NCI-H2171 (cell line): ENCODE measurements around the gene SGCB.

ENCODE experiments used
- DNase-seq: peaks from one replicate; lab custom pipeline; 2025; lab: John Stamatoyannopoulos, UW

Gene SGCB

GRCh38 chr4:52019936-52020657, 18.0 kb downstream of the SGCB start, which contains the start of gene LRRC66:
LRRC66 (minus strand) TSS chr4:52020363; CDS start chr4:52017613, 2,750 bp downstream.
- DNase-seq, result no peak

- no peak for DNase-seq
These were observed 20.3 kb downstream of the SGCB start for GRCh38 chr4:52017814-52018213.

GRCh38 chr4:52016981-52017380, 21.1 kb downstream of the SGCB start:
- DNase-seq, result no peak

- DNase-seq, result no peak
These were observed 22.7 kb downstream of the SGCB start for GRCh38 chr4:52015366-52015765.

- DNase-seq, result no peak
These were observed 23.2 kb downstream of the SGCB start for GRCh38 chr4:52014903-52015302.

GRCh38 chr4:52012651-52013050, 25.4 kb downstream of the SGCB start:
- DNase-seq, result no peak

- no peak for DNase-seq
These were observed 27.1 kb downstream of the SGCB start for GRCh38 chr4:52010986-52011385.

- DNase-seq, result no peak
These were observed 31.2 kb downstream of the SGCB start for GRCh38 chr4:52006887-52007286.

GRCh38 chr4:52005604-52006273, 32.4 kb downstream of the SGCB start:
- DNase-seq, result no peak

GRCh38 chr4:52004414-52004813, 33.7 kb downstream of the SGCB start:
- no peak for DNase-seq

- no peak for DNase-seq
These were observed 36.5 kb downstream of the SGCB start for GRCh38 chr4:52001616-52002015.

GRCh38 chr4:51999250-51999649, 38.8 kb downstream of the SGCB start:
- DNase-seq, result no peak

- no peak for DNase-seq
These were observed 39.3 kb downstream of the SGCB start for GRCh38 chr4:51998837-51999236.

GRCh38 chr4:51997647-51998046, 40.5 kb downstream of the SGCB start:
- DNase-seq, result no peak

- no peak for DNase-seq
These were observed 42.4 kb downstream of the SGCB start for GRCh38 chr4:51995647-51996220.
